ENCODE data around the gene LCN9.

DNA sequence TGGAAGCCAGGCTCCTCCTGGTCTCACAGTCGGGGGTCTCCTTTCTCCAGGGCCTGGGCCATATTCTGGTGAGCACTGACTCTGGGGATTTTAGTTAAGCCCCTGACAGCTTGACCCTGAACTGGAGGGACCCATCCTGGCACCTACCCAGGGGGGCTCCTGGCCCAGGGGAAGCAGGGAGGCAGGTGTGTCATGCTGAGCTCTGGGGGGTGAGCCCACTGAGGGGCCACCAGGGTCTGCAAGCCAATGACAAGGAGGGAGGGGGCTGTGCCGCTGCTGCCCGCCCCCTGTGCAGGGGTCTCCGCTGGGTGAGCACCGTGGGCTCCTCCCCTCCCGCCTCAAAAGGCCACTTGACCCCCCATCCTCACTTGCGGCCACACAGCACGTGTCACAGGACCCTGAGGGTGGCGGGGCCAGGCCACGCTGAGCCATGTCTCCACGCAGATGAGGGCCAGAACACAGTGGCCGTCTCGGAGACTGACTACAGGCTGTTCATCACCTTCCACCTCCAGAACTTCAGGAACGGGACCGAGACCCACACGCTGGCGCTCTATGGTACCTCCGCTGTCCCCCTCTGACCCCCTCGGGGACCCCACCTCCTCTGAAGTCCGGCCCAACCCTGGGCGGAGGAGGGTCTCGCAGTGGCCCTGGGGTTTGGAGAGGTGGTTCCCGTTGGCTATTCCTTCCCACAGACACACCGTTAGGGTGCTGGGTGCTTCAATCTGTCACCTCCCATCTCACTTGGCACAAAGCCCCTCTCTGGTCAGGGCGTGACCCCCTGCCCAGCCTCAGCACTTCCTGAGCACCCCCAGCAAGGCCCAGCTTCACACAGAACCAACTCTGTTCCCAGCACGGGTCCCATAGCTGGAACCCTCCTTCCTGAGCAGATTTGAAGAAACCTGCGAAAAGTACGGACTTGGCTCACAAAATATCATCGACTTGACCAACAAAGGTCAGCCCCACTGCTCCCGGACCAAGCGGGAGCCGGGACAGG, 2.0 kb downstream of the LCN9 start:
- TF ChIP-seq CTCF (IDR thresholded peaks at IDR 0.05) (no peak), POLR2A (IDR thresholded peaks at IDR 0.05) (no peak)
